Myocyte (in vitro differentiated cells): ENCODE measurements around the gene CYB561D2. TPM values are rescaled to one million over a fixed set of nuclear protein-coding genes. Genes with fewer than 3 reads are reported as not detected.

Experiments used
- DNase-seq: peaks from one replicate; pipeline ENCODE4 v3.0.0-alpha.2; 2012; ENCODE audit warnings: low read depth
- total RNA-seq: library from RNA; depleted of rRNA; stranded (reverse); fragments of >200 nt; gene quantifications from 2 replicates; pipeline ENCODE4 v1.2.3, GENCODE V29; 2014

CYB561D2 gene
- total RNA-seq, 1 donor from 2014 or later, result 16.7 TPM

GRCh38 chr3:50323092-50323600 is 27.5 kb upstream of the CYB561D2 start:
- DNase-seq, result no peak

- no peak for DNase-seq
These were observed 27.0 kb upstream of the CYB561D2 start for GRCh38 chr3:50323614-50324199.

GRCh38 chr3:50324351-50325112 is 26.1 kb upstream of the CYB561D2 start:
- DNase-seq, result peak; percentile 73

GRCh38 chr3:50325113-50325480 is 25.6 kb upstream of the CYB561D2 start:
- no peak for DNase-seq

GRCh38 chr3:50325497-50326181 is 25.0 kb upstream of the CYB561D2 start:
- DNase-seq, result no peak

- no peak for DNase-seq
These were observed 24.5 kb upstream of the CYB561D2 start for GRCh38 chr3:50326182-50326541.

- no peak for DNase-seq
These were observed 23.5 kb upstream of the CYB561D2 start for GRCh38 chr3:50327129-50327528.

GRCh38 chr3:50327943-50328691 is 22.5 kb upstream of the CYB561D2 start, which contains the start of gene TUSC2:
Gene TUSC2, minus strand, starts transcription at chr3:50328223. Its CDS starts 124 bp downstream, at chr3:50328099.
- DNase-seq, result peak; percentile 98

- no peak for DNase-seq
These were observed 20.3 kb upstream of the CYB561D2 start for GRCh38 chr3:50330330-50330729.

GRCh38 chr3:50331364-50331907 is 19.2 kb upstream of the CYB561D2 start:
- no peak for DNase-seq

GRCh38 chr3:50333744-50334328 is 16.8 kb upstream of the CYB561D2 start:
- DNase-seq, result no peak

GRCh38 chr3:50334339-50335075 is 16.2 kb upstream of the CYB561D2 start:
- DNase-seq, result no peak

GRCh38 chr3:50336452-50337174 is 14.0 kb upstream of the CYB561D2 start:
- no peak for DNase-seq

- peak; percentile 99 for DNase-seq
These were observed 13.3 kb upstream of the CYB561D2 start for GRCh38 chr3:50337175-50337861.

GRCh38 chr3:50338965-50339364 is 11.7 kb upstream of the CYB561D2 start:
- no peak for DNase-seq

GRCh38 chr3:50339485-50340146 is 11.0 kb upstream of the CYB561D2 start:
- DNase-seq, result no peak

- DNase-seq, result no peak
These were observed 10.6 kb upstream of the CYB561D2 start for GRCh38 chr3:50340147-50340447.
